Mesendoderm (in vitro differentiated cells): Measurements from ENCODE around the gene DPM3. TPM values are rescaled to one million over a fixed set of nuclear protein-coding genes. Genes with fewer than 3 reads are reported as not detected.

Experiments used
- DNase-seq: peaks from one replicate; pipeline ENCODE4 v3.0.0; 2013
- H2AK5ac ChIP-seq: 2 replicates; pipeline ENCODE4 v1.6.1; 2013; ENCODE audit warnings: low read length, inconsistent platforms
- H2BK120ac ChIP-seq: 2 replicates; pipeline ENCODE4 v1.6.1; 2013; ENCODE audit warnings: low read depth, mild to moderate bottlenecking, low read length, moderate library complexity, mixed read lengths
- H2BK15ac ChIP-seq: replicated peaks from 2 replicates; pipeline ENCODE4 v1.6.1; 2013; ENCODE audit warnings: low read depth, mild to moderate bottlenecking, moderate library complexity
- H2BK5ac ChIP-seq: 2 replicates; pipeline ENCODE4 v1.6.1; 2013; ENCODE audit warnings: low read length, inconsistent platforms
- H3K18ac ChIP-seq: 2 replicates; pipeline ENCODE4 v1.6.1; 2013; ENCODE audit warnings: mild to moderate bottlenecking, low read length, mixed read lengths
- H3K23ac ChIP-seq: one replicate; pipeline ENCODE4 v1.6.1; 2013; ENCODE audit warnings: low read length
- H3K27ac ChIP-seq: 2 replicates; pipeline ENCODE4 v1.5.1; 2013; ENCODE audit warnings: low read depth, mild to moderate bottlenecking, inconsistent platforms, low read length, moderate library complexity
- H3K27me3 ChIP-seq: 2 replicates; pipeline ENCODE4 v1.6.1; 2013; ENCODE audit warnings: low read length, control low read depth, mild to moderate bottlenecking, inconsistent platforms; ENCODE audit not compliant: insufficient read depth, poor library complexity
- H3K36me3 ChIP-seq: 2 replicates; pipeline ENCODE4 v1.6.1; 2013; ENCODE audit warnings: low read length, inconsistent platforms; ENCODE audit not compliant: control insufficient read depth, insufficient read depth
- H3K4ac ChIP-seq: one replicate; pipeline ENCODE4 v1.6.1; 2013; ENCODE audit warnings: low read depth, mild to moderate bottlenecking, low read length, moderate library complexity
- H3K4me1 ChIP-seq: 2 replicates; pipeline ENCODE4 v1.6.1; 2013; ENCODE audit warnings: low read depth, low read length, inconsistent platforms; ENCODE audit not compliant: control insufficient read depth
- H3K4me2 ChIP-seq: 2 replicates; pipeline ENCODE4 v1.6.1; 2013; ENCODE audit warnings: low read length
- H3K4me3 ChIP-seq: 2 replicates; pipeline ENCODE4 v1.5.1; 2013; ENCODE audit warnings: mild to moderate bottlenecking, low read length
- H3K56ac ChIP-seq: one replicate; pipeline ENCODE4 v1.6.1; 2013; ENCODE audit warnings: low read length
- H3K79me1 ChIP-seq: 2 replicates; pipeline ENCODE4 v1.6.1; 2013; ENCODE audit warnings: low read length, inconsistent platforms
- H3K79me2 ChIP-seq: 2 replicates; pipeline ENCODE4 v1.6.1; 2013; ENCODE audit warnings: mild to moderate bottlenecking, low read length; ENCODE audit not compliant: control insufficient read depth, insufficient read depth
- H3K9ac ChIP-seq: 2 replicates; pipeline ENCODE4 v1.6.1; 2013; ENCODE audit warnings: low read length, inconsistent platforms
- H4K5ac ChIP-seq: one replicate; pipeline ENCODE4 v1.6.1; 2013; ENCODE audit warnings: low read length
- H4K8ac ChIP-seq: one replicate; pipeline ENCODE4 v1.6.1; 2013; ENCODE audit warnings: low read depth, mild to moderate bottlenecking, control low read depth, low read length, moderate library complexity
- WGBS: extraction: QIAGEN DNeasy Blood & Tissue Kit; methylation state at CpG from one replicate; pipeline ENCODE4 v1.1.7; 2013; ENCODE audit warnings: low lambda C conversion rate, missing lambda C conversion rate; ENCODE audit not compliant: insufficient coverage; ENCODE audit errors: extremely low coverage; 5-methylcytosine and 5-hydroxymethylcytosine counted together
- small RNA-seq: library from polyadenylated mRNA; stranded (forward); fragments of <200 nt; extraction: miRNeasy Mini kit (QIAGEN cat#:217004); gene quantifications from one replicate; pipeline ENCODE3, GENCODE V24; 2013; ENCODE audit not compliant: insufficient read depth

Gene DPM3

DNA sequence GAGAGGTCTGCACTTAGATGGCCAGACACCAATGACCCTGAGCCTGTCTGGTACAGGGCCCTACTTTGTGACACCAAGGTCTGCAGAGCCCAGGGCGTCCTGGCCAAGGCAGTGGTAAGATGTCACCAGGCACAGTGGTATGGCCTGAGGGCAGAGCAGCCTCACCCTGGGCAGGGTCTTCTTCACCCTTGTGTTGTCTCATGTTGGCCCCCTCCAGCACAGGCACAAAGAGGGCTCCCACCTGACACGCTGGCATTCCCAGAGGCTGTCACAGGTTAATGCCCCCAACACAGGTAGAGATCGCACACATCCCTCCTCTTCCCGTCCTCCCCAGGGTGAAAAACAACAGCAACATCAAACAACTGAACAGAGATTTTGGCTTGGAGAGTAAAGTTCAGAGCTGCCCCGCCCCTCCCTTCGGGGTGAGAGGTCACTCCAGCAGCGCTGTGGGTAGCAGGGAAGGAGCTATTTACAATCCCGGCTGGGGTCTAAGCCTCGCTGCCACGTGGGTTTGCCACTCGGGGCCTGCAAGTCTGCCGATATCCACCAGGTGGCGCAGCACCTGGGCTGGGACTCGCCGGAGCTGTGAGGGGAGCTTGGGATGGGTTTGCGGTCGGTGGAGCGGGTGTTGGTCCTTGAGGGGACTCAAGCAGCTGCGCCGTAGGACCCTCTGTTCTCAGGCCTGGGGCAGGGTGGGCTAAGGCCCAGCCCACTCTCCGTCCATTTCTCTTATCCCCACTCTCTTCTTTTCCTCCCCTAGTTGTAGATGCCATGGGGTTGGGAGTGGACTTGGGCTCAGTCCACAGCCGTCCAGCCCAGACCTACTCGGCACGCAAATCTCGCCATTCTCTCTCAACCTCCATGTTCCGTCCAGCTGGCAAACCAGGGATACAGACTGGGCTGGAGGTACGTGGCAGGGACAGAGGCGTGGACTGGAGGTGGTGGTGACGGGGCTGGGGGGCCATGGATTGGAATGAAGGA, 49.0 kb downstream of the DPM3 start:
- Histone ChIP-seq H2BK5ac (no peak overlapping the region), H3K18ac (no peak overlapping the region), H3K36me3 (no peaks in the 10 kb centered on the region), H4K8ac (no peak overlapping the region), H3K4me1 (no peaks in the 10 kb centered on the region), H3K79me1 (no peaks in the 10 kb centered on the region), H4K5ac (no peak overlapping the region), H3K56ac (peak overlapping the region; percentile 47), H3K4me3 (no peak overlapping the region), H3K4ac (no peak overlapping the region), H2BK120ac (no peak overlapping the region), H3K27ac (no peak overlapping the region), H3K23ac (no peak overlapping the region), H2AK5ac (no peak overlapping the region), H2BK15ac (no peak overlapping the region), H3K9ac (peak overlapping the region; percentile 27), H3K79me2 (no peaks in the 10 kb centered on the region), H3K27me3 (no peaks in the 10 kb centered on the region), H3K4me2 (no peak overlapping the region)
- no CpG with 5 or more reads among the region's 29 CpGs for WGBS
- peak; percentile 89 for DNase-seq

Small RNA genes within 50 kb of the gene (small RNA-seq; reads per million reads assigned to genes)
- gene HMGN2P18 (not detected), gene RF00019 (not detected)
